A673 (cell line): Measurements from ENCODE around the gene HS3ST5. TPM values are rescaled to one million over a fixed set of nuclear protein-coding genes. Genes with fewer than 3 reads are reported as not detected.
"Not testable (repeated sequence)": the region's sequence is repeated elsewhere in the genome, so short reads cannot be mapped to it uniquely, and the experiment has no call there.

Experiments used
- BruUV-seq: library from RNA; stranded (reverse); fragments of 400-500 nt; replicated peaks from 2 replicates; lab custom pipeline; 2021; lab: Mats Ljungman, UMichigan
- CTCF ChIA-PET: fragments of 300-600 bp; sonication (Branson Sonifier 250); formaldehyde crosslinking; loops from one replicate; lab custom pipeline; 2022; ENCODE audit warnings: antibody characterized with exemption; lab: Charles Lee
- POLR2A ChIA-PET: fragments of 300-600 bp; sonication (Branson Sonifier 250); formaldehyde crosslinking; loops from one replicate; lab custom pipeline; 2022; ENCODE audit warnings: antibody characterized with exemption; ENCODE audit not compliant: low non-redundant PET; lab: Charles Lee
- DNase-seq: peaks from one replicate; pipeline ENCODE4 v3.0.0-alpha.2; 2015; ENCODE audit warnings: low spot score
- H3K27ac ChIP-seq: fragments of 200-600 bp; sonication (generic); 2 replicates; pipeline ENCODE4 v1.5.1; 2016; ENCODE audit warnings: mixed run types, low read depth, mild to moderate bottlenecking, mixed read lengths, antibody characterized with exemption, low read length; ENCODE audit not compliant: poor library complexity, severe bottlenecking
- H3K27me3 ChIP-seq: fragments of 200-600 bp; sonication (generic); replicated peaks from 2 replicates; pipeline ENCODE4 v1.6.1; 2017; ENCODE audit warnings: mixed run types, low read depth, mild to moderate bottlenecking, mixed read lengths, antibody characterized with exemption, low read length; ENCODE audit not compliant: insufficient read depth, poor library complexity
- H3K36me3 ChIP-seq: fragments of 200-600 bp; sonication (generic); 2 replicates; pipeline ENCODE4 v1.6.1; 2016; ENCODE audit warnings: mixed run types, mild to moderate bottlenecking, mixed read lengths, antibody characterized with exemption, low read length; ENCODE audit not compliant: insufficient read depth, poor library complexity, severe bottlenecking
- H3K4me1 ChIP-seq: fragments of 200-600 bp; sonication (generic); 2 replicates; pipeline ENCODE4 v1.6.1; 2017; ENCODE audit warnings: mixed run types, mild to moderate bottlenecking, mixed read lengths, antibody characterized with exemption, low read length; ENCODE audit not compliant: insufficient read depth, poor library complexity, severe bottlenecking
- H3K4me3 ChIP-seq: fragments of 200-600 bp; sonication (generic); 2 replicates; pipeline ENCODE4 v1.5.1; 2016; ENCODE audit warnings: low read depth, mixed run types, mild to moderate bottlenecking, mixed read lengths, low read length; ENCODE audit not compliant: poor library complexity, severe bottlenecking
- H3K9me3 ChIP-seq: fragments of 200-600 bp; sonication (generic); 2 replicates; pipeline ENCODE4 v1.6.1; 2016; ENCODE audit warnings: mixed run types, low read depth, mild to moderate bottlenecking, mixed read lengths, antibody characterized with exemption, low read length; ENCODE audit not compliant: poor library complexity, severe bottlenecking
- CTCF ChIP-seq: fragments of 300-800, 200-600 bp; sonication (generic); conservative IDR thresholded peaks from 2 replicates; pipeline ENCODE4 v1.5.1; 2017; ENCODE audit warnings: low read depth, mild to moderate bottlenecking, antibody characterized with exemption, low read length, moderate library complexity, mixed read lengths
- EZH2 ChIP-seq: fragments of 200-600 bp; sonication (generic); IDR thresholded peaks from 2 replicates; pipeline ENCODE4 v1.6.1; 2017; ENCODE audit warnings: borderline replicate concordance, low read depth, mild to moderate bottlenecking, mixed read lengths, antibody characterized with exemption, low read length; ENCODE audit not compliant: poor library complexity, severe bottlenecking
- intact Hi-C: fragments of 100-400 bp; cut with micrococcal nuclease; formaldehyde crosslinking; loops from one replicate; pipeline ENCODE4 v1.10.0; 2022; ENCODE audit not compliant: unreplicated experiment
- total RNA-seq: library from RNA; stranded (reverse); gene quantifications from 2 replicates; pipeline ENCODE4 v1.2.3, GENCODE V29; 2021

HS3ST5 gene
- total RNA-seq, 1 experiment from 2014 or later: not detected

- ChIA-PET CTCF (no interaction called here), POLR2A (no interaction called here)
- Histone ChIP-seq H3K9me3 (no peaks in the 10 kb centered on the region), H3K4me3 (no peak overlapping the region), H3K4me1 (no peaks in the 10 kb centered on the region), H3K27ac (no peak overlapping the region), H3K36me3 (no peaks in the 10 kb centered on the region), H3K27me3 (no peaks in the 10 kb centered on the region)
- DNase-seq: no peak
- no TSS peak for BruUV-seq
- intact Hi-C loops: no loop called here
- TF ChIP-seq CTCF: no peak
- TF ChIP-seq EZH2: no peak
Observed at GRCh38 chr6:114315831-114316595, 26.8 kb downstream of the HS3ST5 start.

- POLR2A ChIA-PET, DNase-seq, intact Hi-C loops: not testable (repeated sequence)
Observed at GRCh38 chr6:114313816-114314215, 29.0 kb downstream of the HS3ST5 start.

GRCh38 chr6:114312931-114313330 is 29.9 kb downstream of the HS3ST5 start:
- CTCF ChIA-PET: no interaction called here
- Histone ChIP-seq H3K36me3 (no peaks in the 10 kb centered on the region), H3K27me3 (no peaks in the 10 kb centered on the region), H3K4me3 (no peak overlapping the region), H3K9me3 (no peaks in the 10 kb centered on the region), H3K27ac (no peak overlapping the region), H3K4me1 (no peaks in the 10 kb centered on the region)
- TF ChIP-seq CTCF (no peak), EZH2 (no peak)
- no peak for DNase-seq
- BruUV-seq: no TSS peak
- POLR2A ChIA-PET: no interaction called here
- intact Hi-C loops: no loop called here

More at GRCh38 chr6:114313816-114314215, 29.0 kb downstream of the HS3ST5 start:
- H3K4me1 ChIP-seq, BruUV-seq, H3K4me3 ChIP-seq, H3K36me3 ChIP-seq, H3K9me3 ChIP-seq, H3K27ac ChIP-seq, CTCF ChIA-PET, H3K27me3 ChIP-seq: not testable (repeated sequence)

GRCh38 chr6:114310053-114310452 is 32.8 kb downstream of the HS3ST5 start:
- POLR2A ChIA-PET: no interaction called here
- Histone ChIP-seq H3K27ac (no peak overlapping the region), H3K27me3 (no peaks in the 10 kb centered on the region), H3K4me3 (no peak overlapping the region), H3K9me3 (no peaks in the 10 kb centered on the region), H3K4me1 (no peaks in the 10 kb centered on the region), H3K36me3 (no peaks in the 10 kb centered on the region)
- CTCF ChIA-PET: no interaction called here
- TF ChIP-seq EZH2 (no peak), CTCF (no peak)
- intact Hi-C loops: no loop called here
- DNase-seq: no peak
- BruUV-seq: no TSS peak
